Skin epidermis (tissue), 12 donors: ENCODE results near the gene GRB7.
"Not testable (repeated sequence)": the region's sequence is repeated elsewhere in the genome, so short reads cannot be mapped to it uniquely, and the experiment has no call there.

Source experiments
- H3K27ac ChIP-seq, 21 experiments: fragments of 200-600 bp; sonication (generic) in 11 of 21; one replicate each; pipeline ENCODE4 v1.5.0; 2020; ENCODE audit warnings: mild to moderate bottlenecking in 3 of 21, inconsistent platforms in 2 of 21, moderate library complexity in 2 of 21
- H3K4me3 ChIP-seq, 7 experiments: fragments of 200-600 bp; sonication (generic) in 2 of 7; one replicate each; pipeline ENCODE4 v1.5.0; 2020; ENCODE audit warnings: inconsistent platforms in 2 of 7, mild to moderate bottlenecking in 2 of 7, moderate library complexity in 1 of 7

Gene GRB7

DNA sequence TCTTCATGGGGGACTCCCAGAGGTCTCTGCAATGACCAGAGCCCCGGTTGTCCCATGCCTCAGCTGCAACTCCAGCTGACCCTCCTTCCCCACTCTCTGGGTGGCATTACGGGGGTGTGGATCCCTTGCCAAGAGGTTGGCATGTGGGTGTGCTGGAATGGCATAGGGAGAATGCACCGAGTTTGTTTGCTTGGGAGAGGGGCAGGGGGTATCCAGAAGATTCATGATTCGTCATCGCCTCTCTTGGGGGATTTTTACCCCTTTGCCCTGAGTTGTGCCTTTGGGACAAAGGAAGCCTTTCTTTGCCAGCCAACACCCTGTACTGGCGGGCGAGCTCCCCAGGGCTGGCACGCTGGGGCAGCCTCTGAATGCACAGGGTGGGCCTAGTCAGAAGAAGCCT, 31.4 kb upstream of the GRB7 start:
- peak overlapping the region in 1 of 7 experiments; percentile 3 for H3K4me3 ChIP-seq
- peak overlapping the region in 20 of 21 experiments; percentile 47 to 88 (median 76) for H3K27ac ChIP-seq

DNA sequence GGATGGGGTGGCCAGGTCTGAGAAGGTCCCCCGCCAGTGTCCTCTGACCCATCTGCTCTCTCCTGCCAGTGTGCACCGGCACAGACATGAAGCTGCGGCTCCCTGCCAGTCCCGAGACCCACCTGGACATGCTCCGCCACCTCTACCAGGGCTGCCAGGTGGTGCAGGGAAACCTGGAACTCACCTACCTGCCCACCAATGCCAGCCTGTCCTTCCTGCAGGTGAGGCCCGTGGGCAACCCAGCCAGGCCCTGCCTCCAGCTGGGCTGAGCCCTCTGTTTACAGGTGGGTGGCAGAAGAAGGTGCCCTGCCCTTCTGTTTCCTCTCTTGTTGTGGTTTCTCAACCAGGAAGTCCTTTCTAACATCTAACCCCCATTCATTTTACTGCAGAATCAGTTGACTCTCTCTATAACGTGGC, 30.8 kb upstream of the GRB7 start:
- peak overlapping the region in 17 of 21 experiments; percentile 49 to 88 (median 77) for H3K27ac ChIP-seq
- H3K4me3 ChIP-seq, result no peak overlapping the region

DNA sequence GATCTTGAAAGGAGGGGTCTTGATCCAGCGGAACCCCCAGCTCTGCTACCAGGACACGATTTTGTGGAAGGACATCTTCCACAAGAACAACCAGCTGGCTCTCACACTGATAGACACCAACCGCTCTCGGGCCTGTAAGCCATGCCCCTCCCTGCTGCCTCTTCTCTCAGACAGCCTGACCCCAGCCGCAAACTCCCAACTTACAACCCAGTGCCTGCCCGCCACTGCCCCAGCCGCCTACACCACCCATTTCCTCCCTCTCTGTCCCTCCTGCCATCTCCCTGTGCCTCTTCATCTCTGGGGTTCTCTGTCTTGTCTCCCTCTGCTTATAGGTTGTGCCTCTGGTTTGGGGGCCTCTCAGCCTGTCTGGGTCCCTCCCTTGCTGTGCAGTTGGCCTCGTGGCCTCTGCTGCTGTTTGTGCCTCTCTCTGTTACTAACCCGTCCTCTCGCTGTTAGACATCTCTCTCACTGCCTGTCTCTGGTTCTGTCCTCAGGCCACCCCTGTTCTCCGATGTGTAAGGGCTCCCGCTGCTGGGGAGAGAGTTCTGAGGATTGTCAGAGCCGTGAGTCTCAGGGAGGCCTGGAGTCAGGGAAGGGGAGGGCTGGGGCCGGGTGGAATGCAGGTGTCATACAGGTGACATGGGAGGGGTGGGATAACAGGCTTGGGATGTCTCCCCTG, 28.3 kb upstream of the GRB7 start:
- no peak overlapping the region for H3K4me3 ChIP-seq
- no peak overlapping the region for H3K27ac ChIP-seq

DNA sequence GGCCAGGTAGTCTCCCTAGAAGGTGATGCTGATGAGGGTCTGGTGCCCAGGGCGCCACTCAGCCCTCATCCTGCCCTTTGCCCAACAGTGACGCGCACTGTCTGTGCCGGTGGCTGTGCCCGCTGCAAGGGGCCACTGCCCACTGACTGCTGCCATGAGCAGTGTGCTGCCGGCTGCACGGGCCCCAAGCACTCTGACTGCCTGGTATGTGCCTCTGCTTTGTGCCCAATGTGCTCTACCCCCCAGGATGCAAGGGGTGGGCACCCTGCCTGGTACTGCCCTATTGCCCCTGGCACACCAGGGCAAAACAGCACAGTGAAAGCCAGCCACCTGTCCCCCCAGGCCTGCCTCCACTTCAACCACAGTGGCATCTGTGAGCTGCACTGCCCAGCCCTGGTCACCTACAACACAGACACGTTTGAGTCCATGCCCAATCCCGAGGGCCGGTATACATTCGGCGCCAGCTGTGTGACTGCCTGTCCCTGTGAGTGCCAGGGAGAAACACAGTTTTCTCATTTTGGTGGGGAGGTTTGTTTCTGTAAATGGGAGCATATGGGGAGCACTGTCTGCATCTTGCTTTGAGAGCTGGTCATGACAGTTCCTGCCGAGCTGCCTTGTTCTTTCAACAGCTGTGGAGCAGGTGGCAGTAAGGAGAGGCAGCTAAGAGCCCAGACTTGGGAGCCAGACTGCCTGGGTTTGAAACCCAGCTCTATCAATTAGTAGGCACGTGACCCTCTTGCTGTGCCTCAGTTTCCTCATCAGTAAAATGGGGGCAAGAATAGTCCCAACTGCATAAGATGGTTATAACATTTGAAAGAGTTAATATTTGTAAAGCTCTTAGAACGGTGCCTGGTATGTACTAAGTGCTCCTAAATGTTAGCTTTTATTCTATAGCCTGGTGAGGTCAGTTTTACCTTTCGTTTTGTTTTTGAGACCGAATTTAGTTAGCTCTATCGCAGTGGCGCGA, 27.5 kb upstream of the GRB7 start:
- H3K27ac ChIP-seq, result no peak overlapping the region
- H3K4me3 ChIP-seq, result no peak overlapping the region

DNA sequence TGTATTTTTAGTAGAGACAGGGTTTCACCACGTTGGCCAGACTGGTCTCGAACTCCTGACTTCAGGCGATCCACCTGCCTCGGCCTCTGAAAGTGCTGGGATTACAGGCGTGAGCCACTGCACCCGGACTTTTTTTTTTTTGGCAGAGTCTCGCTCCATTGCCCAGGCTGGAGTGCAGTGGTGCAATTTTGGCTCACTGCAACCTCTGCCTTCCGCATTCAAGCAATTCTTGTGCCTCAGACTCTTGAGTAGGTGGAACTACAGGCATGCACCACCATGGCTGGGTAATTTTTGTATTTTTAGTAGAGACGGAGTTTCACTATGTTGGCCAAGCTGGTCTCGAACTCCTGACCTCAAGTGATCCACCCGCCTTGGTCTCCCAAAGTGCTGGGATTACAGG, 26.7 kb upstream of the GRB7 start:
- not testable (repeated sequence) for H3K4me3 ChIP-seq, H3K27ac ChIP-seq

DNA sequence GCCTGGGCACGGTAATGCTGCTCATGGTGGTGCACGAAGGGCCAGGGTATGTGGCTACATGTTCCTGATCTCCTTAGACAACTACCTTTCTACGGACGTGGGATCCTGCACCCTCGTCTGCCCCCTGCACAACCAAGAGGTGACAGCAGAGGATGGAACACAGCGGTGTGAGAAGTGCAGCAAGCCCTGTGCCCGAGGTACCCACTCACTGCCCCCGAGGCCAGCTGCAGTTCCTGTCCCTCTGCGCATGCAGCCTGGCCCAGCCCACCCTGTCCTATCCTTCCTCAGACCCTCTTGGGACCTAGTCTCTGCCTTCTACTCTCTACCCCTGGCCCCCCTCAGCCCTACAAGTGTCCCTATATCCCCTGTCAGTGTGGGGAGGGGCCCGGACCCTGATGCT, 25.9 kb upstream of the GRB7 start:
- H3K27ac ChIP-seq, result no peak overlapping the region
- no peak overlapping the region for H3K4me3 ChIP-seq

DNA sequence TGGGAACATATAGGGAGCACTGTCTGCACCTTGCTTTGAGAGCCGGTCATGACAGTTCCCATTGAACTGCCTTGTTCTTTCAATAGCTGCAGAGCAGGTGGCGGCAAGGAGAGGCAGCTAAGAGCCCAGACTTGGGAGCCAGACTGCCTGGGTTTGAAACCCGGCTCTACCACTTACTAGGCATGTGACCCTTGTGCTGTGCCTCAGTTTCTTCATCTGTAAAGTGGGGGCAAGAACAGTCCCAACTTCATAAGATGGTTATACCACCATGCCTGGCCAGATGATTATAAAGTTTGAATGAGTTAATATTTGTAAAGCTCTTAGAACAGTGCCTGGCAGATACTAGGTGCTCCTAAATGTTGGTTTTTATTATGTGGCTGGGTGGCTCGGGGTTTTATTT, 23.5 kb upstream of the GRB7 start:
- Histone ChIP-seq H3K4me3 (no peak overlapping the region), H3K27ac (no peak overlapping the region)

DNA sequence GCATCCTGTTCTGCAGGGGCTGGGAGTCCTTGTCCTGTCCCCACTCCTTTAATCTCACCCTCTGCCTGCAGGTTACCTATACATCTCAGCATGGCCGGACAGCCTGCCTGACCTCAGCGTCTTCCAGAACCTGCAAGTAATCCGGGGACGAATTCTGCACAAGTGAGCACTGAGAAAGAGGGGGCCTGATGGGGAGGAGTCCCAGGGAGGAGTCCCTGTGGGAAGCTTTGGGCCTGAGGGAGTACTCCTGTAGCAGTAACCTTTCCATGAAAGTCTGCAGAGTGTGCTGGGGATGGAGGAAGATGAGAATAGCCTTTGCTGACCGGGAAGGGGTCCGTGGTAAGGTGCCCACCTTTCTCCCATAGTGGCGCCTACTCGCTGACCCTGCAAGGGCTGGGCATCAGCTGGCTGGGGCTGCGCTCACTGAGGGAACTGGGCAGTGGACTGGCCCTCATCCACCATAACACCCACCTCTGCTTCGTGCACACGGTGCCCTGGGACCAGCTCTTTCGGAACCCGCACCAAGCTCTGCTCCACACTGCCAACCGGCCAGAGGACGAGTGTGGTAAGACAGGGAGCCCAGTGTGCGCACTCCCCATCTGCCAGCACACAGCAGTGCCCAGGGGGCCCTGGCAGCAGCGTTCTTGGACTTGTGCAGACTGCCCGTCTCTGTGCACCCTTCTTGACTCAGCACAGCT, 22.2 kb upstream of the GRB7 start:
- no peak overlapping the region for H3K4me3 ChIP-seq
- H3K27ac ChIP-seq, result peak overlapping the region in 11 of 21 experiments; percentile 15 to 86 (median 81)

DNA sequence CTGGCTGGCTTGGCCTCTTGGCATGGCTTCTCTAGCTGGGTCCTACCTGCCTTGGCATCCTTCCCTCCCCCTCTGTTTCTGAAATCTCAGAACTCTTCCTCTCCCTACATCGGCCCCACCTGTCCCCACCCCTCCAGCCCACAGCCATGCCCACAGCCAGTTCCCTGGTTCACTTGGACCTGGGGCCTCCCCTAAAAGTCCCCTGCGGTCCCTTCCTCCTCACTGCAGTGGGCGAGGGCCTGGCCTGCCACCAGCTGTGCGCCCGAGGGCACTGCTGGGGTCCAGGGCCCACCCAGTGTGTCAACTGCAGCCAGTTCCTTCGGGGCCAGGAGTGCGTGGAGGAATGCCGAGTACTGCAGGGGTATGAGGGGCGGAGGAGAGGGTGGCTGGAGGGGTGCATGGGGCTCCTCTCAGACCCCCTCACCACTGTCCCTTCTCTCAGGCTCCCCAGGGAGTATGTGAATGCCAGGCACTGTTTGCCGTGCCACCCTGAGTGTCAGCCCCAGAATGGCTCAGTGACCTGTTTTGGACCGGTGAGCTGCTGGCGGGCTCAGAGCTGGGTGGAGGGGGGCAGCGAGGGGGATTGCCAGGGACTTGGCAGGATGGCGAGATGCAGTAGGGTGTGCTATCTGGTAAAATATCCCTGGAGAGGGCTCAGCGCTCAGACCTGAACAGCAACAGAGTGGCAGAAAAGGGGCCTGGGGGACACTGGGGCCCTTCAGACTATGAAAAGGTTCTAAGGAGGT, 21.5 kb upstream of the GRB7 start:
- peak overlapping the region in 20 of 21 experiments; percentile 5 to 86 (median 78) for H3K27ac ChIP-seq

DNA sequence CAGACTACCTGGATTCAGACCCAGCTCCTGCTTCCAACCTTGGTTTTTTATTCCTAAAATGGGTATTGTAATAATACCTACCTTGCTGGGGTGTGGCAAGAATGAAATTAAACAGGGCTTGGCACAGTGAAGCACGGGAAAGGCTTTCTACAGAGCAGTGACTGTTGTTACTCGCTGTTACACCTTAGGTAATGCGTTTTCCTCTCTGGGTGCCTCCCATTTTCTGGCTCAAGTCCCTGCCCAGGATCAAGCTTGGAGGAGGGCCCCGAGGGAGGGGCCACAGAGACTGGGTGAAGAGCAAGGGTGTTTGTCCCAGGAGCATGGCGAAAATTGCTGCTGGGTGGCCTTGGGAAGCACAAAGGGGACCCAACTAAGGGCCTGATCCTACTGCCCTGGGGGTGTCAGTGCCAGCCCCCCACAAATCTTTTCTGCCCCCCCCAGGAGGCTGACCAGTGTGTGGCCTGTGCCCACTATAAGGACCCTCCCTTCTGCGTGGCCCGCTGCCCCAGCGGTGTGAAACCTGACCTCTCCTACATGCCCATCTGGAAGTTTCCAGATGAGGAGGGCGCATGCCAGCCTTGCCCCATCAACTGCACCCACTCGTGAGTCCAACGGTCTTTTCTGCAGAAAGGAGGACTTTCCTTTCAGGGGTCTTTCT, 20.7 kb upstream of the GRB7 start:
- Histone ChIP-seq H3K27ac (peak overlapping the region in 19 of 21 experiments; percentile 5 to 86 (median 77)), H3K4me3 (no peak overlapping the region)

More for the DNA sequence above, 21.5 kb upstream of the GRB7 start:
- H3K4me3 ChIP-seq, result no peak overlapping the region

DNA sequence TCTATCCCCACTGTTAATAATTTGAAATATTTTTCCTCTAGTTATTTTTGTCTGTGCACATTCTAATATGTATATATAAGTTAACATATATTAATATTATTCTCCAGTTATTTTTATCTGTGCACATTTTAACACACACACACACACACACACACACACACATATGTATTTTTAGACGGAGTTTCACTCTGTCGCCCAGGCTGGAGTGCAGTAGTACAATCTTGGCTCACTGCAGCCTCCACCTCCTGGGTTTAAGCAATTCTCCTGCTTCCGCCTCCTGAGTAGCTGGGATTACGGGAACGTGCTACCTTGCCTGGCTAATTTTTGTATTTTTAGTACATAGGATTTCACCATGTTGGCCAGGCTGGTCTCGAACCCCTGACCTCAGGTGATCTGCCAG, 20.1 kb upstream of the GRB7 start:
- Histone ChIP-seq H3K4me3 (no peak overlapping the region), H3K27ac (peak overlapping the region in 2 of 21 experiments; percentile 22 to 84)

DNA sequence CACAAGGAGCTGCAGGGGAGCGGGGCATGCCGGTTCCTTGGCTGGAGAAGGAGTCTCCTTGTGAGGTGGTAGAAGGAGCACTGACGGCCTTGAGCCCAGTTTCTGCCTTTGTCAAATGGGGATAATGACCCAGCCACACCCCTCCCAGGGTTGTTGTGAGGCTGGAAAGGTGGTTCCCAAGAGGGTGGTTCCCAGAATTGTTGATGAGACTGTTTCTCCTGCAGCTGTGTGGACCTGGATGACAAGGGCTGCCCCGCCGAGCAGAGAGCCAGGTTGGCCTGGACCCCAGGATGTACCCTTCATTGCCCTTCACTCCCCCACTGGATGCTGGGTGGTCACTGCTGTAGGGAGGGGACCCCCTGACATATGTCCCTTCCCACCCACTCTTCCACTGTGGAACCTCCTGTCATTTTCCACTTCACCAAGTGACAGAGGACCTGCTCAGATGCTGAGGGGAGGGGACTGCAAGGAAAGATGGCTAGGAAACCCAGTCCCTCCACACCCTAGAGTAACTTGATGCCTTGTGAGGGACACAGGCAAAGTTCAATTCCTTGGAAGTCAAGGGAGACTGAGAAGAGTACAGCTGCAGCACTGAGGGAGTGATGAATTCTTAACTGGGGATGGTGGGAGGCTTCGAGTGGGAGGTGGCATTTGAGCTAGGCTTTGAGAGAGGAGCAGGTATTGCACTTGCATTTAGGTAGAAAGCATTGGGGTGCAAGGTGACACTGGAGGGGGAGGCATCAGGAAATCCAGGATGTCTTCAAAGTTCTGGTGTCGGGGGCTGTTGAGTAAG, 18.0 kb upstream of the GRB7 start:
- H3K4me3 ChIP-seq, result no peak overlapping the region
- peak overlapping the region in 1 of 21 experiments; percentile 4 for H3K27ac ChIP-seq

DNA sequence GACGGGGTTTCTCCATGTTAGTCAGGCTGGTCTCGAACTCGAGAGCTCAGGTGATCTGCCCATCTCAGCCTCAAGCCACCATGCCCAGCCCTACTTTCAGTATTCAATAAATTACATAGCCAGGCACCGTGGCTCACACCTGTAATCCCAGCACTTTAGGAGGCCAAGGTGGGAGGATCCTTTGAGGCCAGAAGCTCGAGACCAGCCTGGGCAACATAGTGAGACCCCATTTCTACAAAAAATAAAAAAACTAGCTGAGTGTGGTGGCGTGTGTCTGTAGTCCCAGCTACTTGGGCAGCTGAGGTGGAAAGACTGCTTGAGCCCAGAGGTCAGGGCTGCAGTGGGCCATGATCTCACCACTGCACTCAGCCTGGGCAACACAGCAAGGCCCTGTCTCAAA, 15.6 kb upstream of the GRB7 start:
- H3K27ac ChIP-seq, result no peak overlapping the region
- H3K4me3 ChIP-seq, result no peak overlapping the region

DNA sequence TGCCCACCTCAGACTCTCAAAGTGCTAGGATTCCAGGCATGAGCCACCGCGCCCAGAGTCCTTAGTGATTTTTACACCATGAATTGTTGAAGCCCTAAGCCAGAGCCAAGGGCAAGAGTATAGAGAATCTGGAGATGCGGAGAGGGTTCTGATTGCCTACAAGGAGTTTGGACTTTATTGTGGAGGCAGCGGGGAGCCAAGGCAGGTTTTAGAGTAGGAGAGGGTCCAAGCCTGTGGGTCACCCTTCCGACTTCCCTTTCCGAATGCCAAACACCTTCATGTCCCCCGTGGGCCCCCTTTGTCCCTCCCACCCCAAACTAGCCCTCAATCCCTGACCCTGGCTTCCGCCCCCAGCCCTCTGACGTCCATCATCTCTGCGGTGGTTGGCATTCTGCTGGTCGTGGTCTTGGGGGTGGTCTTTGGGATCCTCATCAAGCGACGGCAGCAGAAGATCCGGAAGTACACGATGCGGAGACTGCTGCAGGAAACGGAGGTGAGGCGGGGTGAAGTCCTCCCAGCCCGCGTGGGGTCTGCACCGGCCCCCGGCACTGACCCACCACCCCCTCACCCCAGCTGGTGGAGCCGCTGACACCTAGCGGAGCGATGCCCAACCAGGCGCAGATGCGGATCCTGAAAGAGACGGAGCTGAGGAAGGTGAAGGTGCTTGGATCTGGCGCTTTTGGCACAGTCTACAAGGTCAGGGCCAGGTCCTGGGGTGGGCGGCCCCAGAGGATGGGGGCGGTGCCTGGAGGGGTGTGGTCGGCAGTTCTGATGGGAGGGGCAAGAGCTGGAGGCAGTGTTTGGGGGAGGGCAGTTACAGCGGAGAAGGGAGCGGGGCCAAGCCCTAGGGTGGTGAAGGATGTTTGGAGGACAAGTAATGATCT, 14.5 kb upstream of the GRB7 start:
- Histone ChIP-seq H3K27ac (peak overlapping the region in 2 of 21 experiments; percentile 16 to 31), H3K4me3 (no peak overlapping the region)

DNA sequence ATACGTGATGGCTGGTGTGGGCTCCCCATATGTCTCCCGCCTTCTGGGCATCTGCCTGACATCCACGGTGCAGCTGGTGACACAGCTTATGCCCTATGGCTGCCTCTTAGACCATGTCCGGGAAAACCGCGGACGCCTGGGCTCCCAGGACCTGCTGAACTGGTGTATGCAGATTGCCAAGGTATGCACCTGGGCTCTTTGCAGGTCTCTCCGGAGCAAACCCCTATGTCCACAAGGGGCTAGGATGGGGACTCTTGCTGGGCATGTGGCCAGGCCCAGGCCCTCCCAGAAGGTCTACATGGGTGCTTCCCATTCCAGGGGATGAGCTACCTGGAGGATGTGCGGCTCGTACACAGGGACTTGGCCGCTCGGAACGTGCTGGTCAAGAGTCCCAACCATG, 13.0 kb upstream of the GRB7 start:
- no peak overlapping the region for H3K27ac ChIP-seq
- H3K4me3 ChIP-seq, result no peak overlapping the region

DNA sequence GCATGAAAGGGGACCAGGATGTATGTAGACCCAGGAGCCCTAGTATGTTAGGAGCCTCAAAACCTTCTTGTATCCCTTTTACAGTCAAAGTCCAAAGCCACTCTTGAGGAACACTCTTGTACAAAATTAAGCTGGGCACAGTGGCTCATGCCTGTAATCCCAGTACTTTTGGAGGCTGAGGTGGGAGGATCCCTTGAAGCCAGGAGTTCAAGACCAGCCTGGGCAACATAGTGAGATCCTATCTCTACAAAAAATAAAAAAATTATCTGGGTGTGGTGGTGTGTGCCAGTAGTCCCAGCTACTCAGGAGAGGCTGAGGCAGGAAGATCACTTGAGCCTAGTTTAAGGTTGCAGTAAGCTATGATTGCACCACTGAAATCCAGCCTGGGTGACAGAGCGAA, 11.8 kb upstream of the GRB7 start:
- not testable (repeated sequence) for H3K4me3 ChIP-seq, H3K27ac ChIP-seq

DNA sequence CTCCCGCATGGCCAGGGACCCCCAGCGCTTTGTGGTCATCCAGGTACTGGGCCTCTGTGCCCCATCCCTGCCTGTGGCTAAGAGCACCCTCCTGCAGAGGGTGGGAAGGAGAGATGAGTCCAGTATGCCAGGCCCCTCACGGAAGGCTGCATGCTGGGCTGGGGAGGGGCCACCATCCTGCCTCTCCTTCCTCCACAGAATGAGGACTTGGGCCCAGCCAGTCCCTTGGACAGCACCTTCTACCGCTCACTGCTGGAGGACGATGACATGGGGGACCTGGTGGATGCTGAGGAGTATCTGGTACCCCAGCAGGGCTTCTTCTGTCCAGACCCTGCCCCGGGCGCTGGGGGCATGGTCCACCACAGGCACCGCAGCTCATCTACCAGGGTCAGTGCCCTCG, 11.1 kb upstream of the GRB7 start:
- Histone ChIP-seq H3K27ac (no peak overlapping the region), H3K4me3 (no peak overlapping the region)
